NCI-H460 (cell line): ENCODE data around the gene HOXB6. TPM values are rescaled to one million over a fixed set of nuclear protein-coding genes. Genes with fewer than 3 reads are reported as not detected.

Source experiments
- DNase-seq: peaks from one replicate; pipeline ENCODE4 v3.0.0-alpha.2; 2016; ENCODE audit warnings: low read depth; ENCODE audit errors: extremely low read depth
- total RNA-seq: library from RNA; depleted of rRNA; stranded (reverse); fragments of >200 nt; shearing (Covaris generic); gene quantifications from 2 replicates; pipeline ENCODE4 v1.2.3, GENCODE V29; 2014

HOXB6 gene
- total RNA-seq, 1 experiment from 2014 or later: 13.7 TPM

- no peak for DNase-seq
These were observed 7.9 kb downstream of the HOXB6 start for GRCh38 chr17:48596735-48597527.

GRCh38 chr17:48596000-48596734, 8.6 kb downstream of the HOXB6 start:
- no peak for DNase-seq

- DNase-seq: no peak
These were observed 9.3 kb downstream of the HOXB6 start for GRCh38 chr17:48595278-48595999.

GRCh38 chr17:48594538-48595277, 10.1 kb downstream of the HOXB6 start:
- no peak for DNase-seq

- DNase-seq: no peak
These were observed 10.8 kb downstream of the HOXB6 start for GRCh38 chr17:48593840-48594537.

- DNase-seq: no peak
These were observed 11.5 kb downstream of the HOXB6 start, which contains the start of gene HOXB5 for GRCh38 chr17:48593126-48593829. HOXB5 (minus strand) TSS chr17:48593779; CDS start chr17:48593682, 97 bp downstream.

GRCh38 chr17:48592577-48592976, 12.2 kb downstream of the HOXB6 start:
- DNase-seq: no peak

GRCh38 chr17:48592057-48592514, 12.7 kb downstream of the HOXB6 start:
- DNase-seq: no peak

- no peak for DNase-seq
These were observed 13.3 kb downstream of the HOXB6 start for GRCh38 chr17:48591255-48592056.

- DNase-seq: no peak
These were observed 14.1 kb downstream of the HOXB6 start for GRCh38 chr17:48590607-48591161.

- DNase-seq: no peak
These were observed 14.8 kb downstream of the HOXB6 start, which contains the start of gene HOXB3 for GRCh38 chr17:48589831-48590606. HOXB3 (minus strand) TSS chr17:48590241; CDS start chr17:48552474, 37,767 bp downstream.

GRCh38 chr17:48589060-48589830, 15.5 kb downstream of the HOXB6 start:
- DNase-seq: no peak

GRCh38 chr17:48588528-48588927, 16.3 kb downstream of the HOXB6 start:
- DNase-seq: no peak

GRCh38 chr17:48588074-48588415, 16.7 kb downstream of the HOXB6 start:
- DNase-seq: no peak

- no peak for DNase-seq
These were observed 17.3 kb downstream of the HOXB6 start for GRCh38 chr17:48587276-48588073.
